GM12878 (cell line): Measurements from ENCODE around the gene CDC27. TPM values are rescaled to one million over a fixed set of nuclear protein-coding genes. Genes with fewer than 3 reads are reported as not detected.

ENCODE experiments used
- ATF7 ChIP-seq: fragments of 450-650 bp; IDR thresholded peaks from 2 replicates; pipeline ENCODE4 v1.6.1; 2016; ENCODE audit warnings: low read depth, mild to moderate bottlenecking
- CHD2 ChIP-seq: IDR thresholded peaks from 2 replicates; pipeline ENCODE4 v1.6.1; 2011; ENCODE audit warnings: low read depth, low read length, improper control_type of control experiment, borderline replicate concordance
- CHD4 ChIP-seq: fragments of 200-600 bp; sonication (generic); IDR thresholded peaks from 2 replicates; pipeline ENCODE4 v1.6.1; 2016; ENCODE audit warnings: mild to moderate bottlenecking
- CTCF ChIP-seq, 3 experiments: IDR thresholded peaks in 2 of 3; conservative IDR thresholded peaks in 1 of 3; 2 replicates each; pipeline ENCODE4 v1.5.1; 2011; ENCODE audit warnings: low read depth in 3 of 3, low read length in 3 of 3, mild to moderate bottlenecking in 3 of 3, control low read depth in 2 of 3, moderate library complexity in 2 of 3, inconsistent platforms in 1 of 3, mixed read lengths in 1 of 3; ENCODE audit not compliant: control insufficient read depth in 2 of 3, insufficient read depth in 1 of 3; ENCODE audit errors: extremely low read depth in 1 of 3
- EZH2 ChIP-seq: IDR thresholded peaks from 2 replicates; pipeline ENCODE4 v1.6.1; 2012; ENCODE audit warnings: low read depth, mild to moderate bottlenecking, control low read depth, inconsistent platforms, low read length, borderline replicate concordance; ENCODE audit not compliant: control insufficient read depth
- MAX ChIP-seq: IDR thresholded peaks from 2 replicates; pipeline ENCODE4 v1.6.1; 2012; ENCODE audit warnings: low read depth, low read length, improper control_type of control experiment
- MXI1 ChIP-seq: fragments of 150-350 bp; IDR thresholded peaks from 2 replicates; pipeline ENCODE4 v1.6.1; 2011; ENCODE audit warnings: low read depth, mild to moderate bottlenecking, inconsistent platforms, low read length, improper control_type of control experiment
- NFYA ChIP-seq: IDR thresholded peaks from 2 replicates; pipeline ENCODE4 v1.6.1; 2011; ENCODE audit warnings: low read depth, mild to moderate bottlenecking, low read length, improper control_type of control experiment, borderline replicate concordance
- RAD21 ChIP-seq: IDR thresholded peaks from 2 replicates; pipeline ENCODE4 v1.6.1; 2011; ENCODE audit warnings: mild to moderate bottlenecking, low read depth, low read length, moderate library complexity; ENCODE audit not compliant: insufficient read depth
- RELA ChIP-seq: fragments of 450-650 bp; IDR thresholded peaks from 2 replicates; pipeline ENCODE4 v1.8.0; 2014; ENCODE audit warnings: borderline replicate concordance; ENCODE audit not compliant: partially characterized antibody
- SIX5 ChIP-seq: IDR thresholded peaks from 2 replicates; pipeline ENCODE4 v1.6.1; 2011; ENCODE audit warnings: mild to moderate bottlenecking, low read depth, low read length, moderate library complexity; ENCODE audit not compliant: severe bottlenecking
- SMAD5 ChIP-seq: IDR thresholded peaks from 2 replicates; pipeline ENCODE4 v1.6.1; 2016; ENCODE audit warnings: antibody characterized with exemption, low read depth
- ZBTB33 ChIP-seq: fragments of 450-650 bp; IDR thresholded peaks from 2 replicates; pipeline ENCODE4 v1.6.1; 2017; ENCODE audit warnings: mild to moderate bottlenecking
- ZNF592 ChIP-seq: fragments of 450-650 bp; IDR thresholded peaks from 2 replicates; pipeline ENCODE4 v1.6.1; 2017; ENCODE audit warnings: mild to moderate bottlenecking, moderate library complexity
- polyA plus RNA-seq, 11 experiments: library from polyadenylated mRNA; depleted of rRNA in 4 of 11; unstranded in 6 of 11; stranded (reverse) in 5 of 11; fragments of >200 nt; fragmentation: Nextera tagmentation in 4 of 11; fragmentation: Illumina TruSeq in 1 of 11; extraction: Ambion mirVana in 4 of 11; extraction: Trizol in 1 of 11; gene quantifications; 1 replicate in 1 of 11; 2 replicates in 10 of 11; pipeline versions ENCODE4 v1.2.1 to v1.2.3, GENCODE V29; 2011 to 2016; ENCODE audit warnings: inconsistent platforms in 2 of 11, missing spikeins in 2 of 11, low read depth in 1 of 11
- total RNA-seq, 4 experiments: library from RNA; depleted of rRNA in 3 of 4; stranded (reverse); fragments of >200 nt in 3 of 4; fragmentation: Illumina TruSeq in 1 of 4; extraction: Trizol in 1 of 4; gene quantifications; 2 replicates each; pipeline versions ENCODE4 v1.2.1 to v1.2.3, GENCODE V29; 2013 to 2021

Gene CDC27
- total and polyA plus RNA-seq, 10 of the 15 experiments (the other 5 are each of a cell fraction or from before 2014, with no cell fraction given): 23.2 to 138 (median 97.8) TPM

GRCh38 chr17:47192554-47192953, 3.5 kb upstream of the CDC27 start (continued):
- no peak for TF ChIP-seq ZNF592
- no peak for TF ChIP-seq CHD2
- no peak for TF ChIP-seq MXI1
- no peak for TF ChIP-seq NFYA
- TF ChIP-seq CHD4: no peak
- TF ChIP-seq CTCF (IDR thresholded peaks at IDR 0.05 in 2 of 3, conservative IDR thresholded peaks at IDR 0.05 in 1 of 3; ENCODE audit: control insufficient read depth in 2 of 3, extremely low read depth in 1 of 3, insufficient read depth in 1 of 3, low read depth in 3 of 3, low read length in 3 of 3): no peak
- TF ChIP-seq SMAD5: no peak
- TF ChIP-seq ZBTB33: no peak
- no peak for TF ChIP-seq MAX
- TF ChIP-seq ATF7: peak; percentile 62; the same call in 1 of the 2 replicates
- no peak for TF ChIP-seq RAD21
- no peak for TF ChIP-seq EZH2
- no peak for TF ChIP-seq SIX5
- no peak for TF ChIP-seq RELA
